Mesenteric fat pad (tissue), 1 donor: ENCODE measurements around the gene CACNA1E. TPM values are rescaled to one million over a fixed set of nuclear protein-coding genes. Genes with fewer than 3 reads are reported as not detected.
"Not testable (repeated sequence)": the region's sequence is repeated elsewhere in the genome, so short reads cannot be mapped to it uniquely, and the experiment has no call there.

Experiments used
- DNase-seq: peaks from one replicate; pipeline ENCODE4 v3.0.0-alpha.2; 2020; ENCODE audit warnings: low spot score
- total RNA-seq: library from RNA; stranded (reverse); fragmentation: NEBNext Ultra II Directional; extraction: Animal tissue kit (Norgen Biotek cat#: 25700); gene quantifications from one replicate; pipeline ENCODE4 v1.2.1, GENCODE V29; 2021
- donor health status: DM: yes; HTN: yes; CAD: no.

Gene CACNA1E
- total RNA-seq, 1 donor from 2014 or later, result 0.45 TPM

GRCh38 chr1:181804989-181805388 lies 321.7 kb downstream of the CACNA1E start:
- no peak for DNase-seq

- DNase-seq, result no peak
Measured at GRCh38 chr1:181806746-181807145, 323.4 kb downstream of the CACNA1E start.

GRCh38 chr1:181807251-181807650 lies 323.9 kb downstream of the CACNA1E start:
- no peak for DNase-seq

GRCh38 chr1:181809991-181810545 lies 326.8 kb downstream of the CACNA1E start:
- no peak for DNase-seq

GRCh38 chr1:181812208-181812607 lies 328.9 kb downstream of the CACNA1E start:
- no peak for DNase-seq

- no peak for DNase-seq
Measured at GRCh38 chr1:181813266-181813665, 329.9 kb downstream of the CACNA1E start.

GRCh38 chr1:181816608-181817007 lies 333.3 kb downstream of the CACNA1E start:
- no peak for DNase-seq

- no peak for DNase-seq
Measured at GRCh38 chr1:181817091-181817490, 333.8 kb downstream of the CACNA1E start.

- DNase-seq, result no peak
Measured at GRCh38 chr1:181818459-181818858, 335.1 kb downstream of the CACNA1E start.

GRCh38 chr1:181818943-181819342 lies 335.6 kb downstream of the CACNA1E start:
- DNase-seq, result no peak

- DNase-seq, result no peak
Measured at GRCh38 chr1:181821701-181822100, 338.4 kb downstream of the CACNA1E start.

GRCh38 chr1:181832173-181832880 lies 349.0 kb downstream of the CACNA1E start:
- DNase-seq, result not testable (repeated sequence)

- no peak for DNase-seq
Measured at GRCh38 chr1:181846001-181846645, 362.8 kb downstream of the CACNA1E start.

- DNase-seq, result no peak
Measured at GRCh38 chr1:181846681-181847080, 363.4 kb downstream of the CACNA1E start.

- no peak for DNase-seq
Measured at GRCh38 chr1:181849071-181849470, 365.8 kb downstream of the CACNA1E start.

- not testable (repeated sequence) for DNase-seq
Measured at GRCh38 chr1:181854212-181854611, 370.9 kb downstream of the CACNA1E start.

GRCh38 chr1:181855380-181855779 lies 372.1 kb downstream of the CACNA1E start:
- DNase-seq, result no peak
